Measurements from ENCODE around the gene SUSD1. TPM values are rescaled to one million over a fixed set of nuclear protein-coding genes. Genes with fewer than 3 reads are reported as not detected.
"Not testable (repeated sequence)": the region's sequence is repeated elsewhere in the genome, so short reads cannot be mapped to it uniquely, and the experiment has no call there.

The SUSD1 gene
- polyA plus RNA-seq, 4 donors, result 15.3 to 40.7 (median 33.5) TPM

DNA sequence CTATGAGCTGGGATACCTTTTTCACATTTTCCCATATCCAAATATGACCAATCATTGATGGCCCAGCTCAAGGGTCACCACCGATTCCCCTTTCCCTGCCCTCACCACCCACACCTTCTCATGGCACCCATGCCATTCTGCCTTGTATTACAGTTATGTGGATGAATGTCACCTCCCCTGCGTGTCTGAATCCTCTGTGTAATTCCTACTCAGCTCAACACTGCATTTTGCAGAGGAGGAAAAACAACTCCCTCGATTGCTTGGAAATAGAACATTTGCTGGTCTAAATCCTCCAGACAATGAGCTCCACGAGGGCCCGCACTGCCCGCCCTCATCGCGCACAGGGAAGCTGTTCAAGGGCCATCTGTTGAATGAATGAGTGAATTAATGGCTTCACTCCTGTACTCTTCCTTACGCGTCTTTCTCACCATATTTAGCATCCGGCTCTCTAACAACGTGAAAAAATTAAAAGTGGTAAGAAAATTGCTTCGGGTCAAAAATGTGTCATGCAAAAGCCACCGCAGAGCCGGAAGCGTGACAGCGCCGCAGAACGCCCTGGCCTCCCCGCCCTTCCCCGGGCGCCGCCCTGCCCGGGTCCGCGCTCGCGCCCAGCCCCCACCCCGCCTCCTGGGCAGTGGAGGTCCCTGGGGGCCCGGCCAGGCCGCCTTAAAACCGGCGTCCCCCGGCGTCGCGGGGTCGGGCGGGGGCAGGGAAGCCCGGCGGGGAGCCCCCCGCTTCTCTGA lies 704 bp downstream of the SUSD1 start:
- DNase-seq (ENCODE audit: low read depth in 4 of 4, low spot score in 3 of 4), result no peak

DNA sequence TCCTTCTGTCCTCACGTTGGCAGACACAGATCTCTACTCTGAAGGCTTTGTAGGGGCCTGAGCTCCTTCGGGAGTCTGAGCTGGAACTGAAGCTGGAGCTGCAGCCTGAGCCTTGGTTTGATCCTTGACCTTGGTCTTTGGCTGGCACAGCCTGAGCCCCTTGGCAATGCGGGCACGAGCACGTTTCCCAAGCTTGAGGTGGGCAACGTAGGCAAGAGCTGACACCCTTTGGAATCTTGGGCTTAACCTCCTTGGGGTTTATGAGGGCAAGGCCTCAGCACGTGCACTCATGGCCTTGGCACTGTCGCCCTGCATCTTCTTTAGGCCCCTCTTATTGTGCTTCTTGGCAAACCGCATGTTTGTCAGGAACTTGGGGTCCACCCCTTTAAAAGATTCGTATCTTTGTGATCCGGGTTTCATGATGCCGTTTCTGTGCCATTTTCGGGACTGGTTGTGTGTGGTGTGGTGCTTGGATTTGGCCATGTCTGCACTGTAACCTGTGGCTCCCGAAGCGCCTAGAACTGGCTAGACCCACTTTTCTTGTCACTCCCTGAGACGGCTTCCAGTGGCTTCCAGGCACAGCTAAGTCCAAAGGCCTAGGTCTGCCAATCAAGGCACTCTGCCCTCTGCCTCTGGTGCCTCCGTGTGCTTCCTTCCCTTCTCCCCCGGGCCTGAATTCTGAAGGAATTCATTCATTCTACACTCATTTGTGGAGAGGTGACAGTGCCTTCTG lies 1.4 kb downstream of the SUSD1 start:
- no peak for DNase-seq (ENCODE audit: low read depth in 4 of 4, low spot score in 3 of 4)

DNA sequence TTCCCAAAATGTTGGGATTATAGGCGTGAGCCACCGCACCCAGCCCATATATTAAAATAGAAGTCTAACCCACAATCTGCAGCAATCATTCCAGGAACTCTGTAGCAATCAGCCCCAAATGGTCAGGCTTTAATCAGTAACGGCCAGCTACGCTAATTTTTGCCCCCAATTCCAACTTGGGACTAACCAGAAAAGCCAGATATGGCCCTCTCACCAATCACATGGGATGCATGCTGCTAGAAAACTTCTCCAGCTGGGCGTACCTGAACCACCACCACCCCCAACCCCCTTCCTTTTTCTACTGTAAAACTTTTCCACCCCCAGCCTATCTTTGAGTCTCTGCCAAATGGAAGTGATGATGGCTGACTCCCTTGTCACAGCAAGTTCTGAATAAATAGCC lies 4.1 kb downstream of the SUSD1 start:
- DNase-seq (ENCODE audit: low read depth in 4 of 4, low spot score in 3 of 4), result no peak

DNA sequence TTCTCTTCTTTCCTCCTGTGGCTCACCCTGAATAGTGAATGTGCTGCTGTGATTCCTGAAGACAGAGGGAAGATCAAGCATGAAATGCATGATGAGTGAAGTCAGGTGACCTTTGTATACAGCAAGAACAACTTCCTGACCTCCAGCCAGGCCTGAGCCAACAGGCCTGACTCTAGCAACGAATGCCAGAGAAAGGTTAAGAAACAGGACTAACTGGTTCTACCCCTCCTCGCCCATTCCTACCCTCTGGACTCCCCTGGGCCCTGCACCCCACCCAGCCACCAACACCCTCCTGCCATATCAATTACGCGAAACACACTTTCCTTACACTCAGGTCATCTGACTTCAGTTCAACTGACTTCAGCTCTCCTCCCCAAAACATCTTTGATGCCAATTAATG lies 4.9 kb downstream of the SUSD1 start:
- no peak for DNase-seq (ENCODE audit: low read depth in 4 of 4, low spot score in 3 of 4)

DNA sequence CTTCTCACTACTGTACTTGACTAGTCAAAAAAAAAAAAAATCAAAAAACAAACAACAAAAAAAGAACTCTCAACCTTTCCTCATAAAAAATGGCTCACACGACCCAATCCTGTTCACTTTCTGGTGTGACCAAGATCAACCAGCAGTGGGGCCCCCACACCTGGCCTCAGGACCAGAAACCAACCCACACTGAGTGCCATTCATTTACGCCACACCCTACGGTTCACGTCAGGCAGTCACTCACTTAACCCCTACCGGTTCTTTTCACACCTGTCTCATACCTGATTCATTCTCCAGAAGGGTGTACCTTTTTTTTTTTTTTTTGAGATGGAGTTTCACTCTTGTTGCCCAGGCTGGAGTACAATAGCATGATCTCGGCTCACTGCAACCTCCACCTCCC lies 5.7 kb downstream of the SUSD1 start:
- no peak for DNase-seq (ENCODE audit: low read depth in 4 of 4, low spot score in 3 of 4)

DNA sequence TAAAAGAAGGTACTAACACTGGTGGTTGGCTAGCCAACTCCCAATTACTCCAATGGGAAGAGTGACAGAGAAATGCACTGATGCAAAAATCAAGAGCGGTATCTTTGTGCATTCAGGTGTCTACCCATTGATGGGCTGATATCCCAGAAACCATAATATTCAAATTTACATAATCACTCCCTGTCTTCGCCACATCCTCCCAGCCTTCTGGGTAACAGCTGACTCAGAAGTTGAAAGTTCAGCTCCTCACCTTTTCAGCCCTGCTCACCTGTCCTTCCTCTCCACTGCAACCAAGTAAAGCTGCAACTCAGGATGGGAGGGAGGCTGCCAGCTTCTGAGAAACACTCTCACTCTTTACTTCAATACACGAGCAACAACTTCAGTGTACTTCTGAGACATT lies 6.9 kb downstream of the SUSD1 start:
- DNase-seq (ENCODE audit: low read depth in 4 of 4, low spot score in 3 of 4), result no peak

DNA sequence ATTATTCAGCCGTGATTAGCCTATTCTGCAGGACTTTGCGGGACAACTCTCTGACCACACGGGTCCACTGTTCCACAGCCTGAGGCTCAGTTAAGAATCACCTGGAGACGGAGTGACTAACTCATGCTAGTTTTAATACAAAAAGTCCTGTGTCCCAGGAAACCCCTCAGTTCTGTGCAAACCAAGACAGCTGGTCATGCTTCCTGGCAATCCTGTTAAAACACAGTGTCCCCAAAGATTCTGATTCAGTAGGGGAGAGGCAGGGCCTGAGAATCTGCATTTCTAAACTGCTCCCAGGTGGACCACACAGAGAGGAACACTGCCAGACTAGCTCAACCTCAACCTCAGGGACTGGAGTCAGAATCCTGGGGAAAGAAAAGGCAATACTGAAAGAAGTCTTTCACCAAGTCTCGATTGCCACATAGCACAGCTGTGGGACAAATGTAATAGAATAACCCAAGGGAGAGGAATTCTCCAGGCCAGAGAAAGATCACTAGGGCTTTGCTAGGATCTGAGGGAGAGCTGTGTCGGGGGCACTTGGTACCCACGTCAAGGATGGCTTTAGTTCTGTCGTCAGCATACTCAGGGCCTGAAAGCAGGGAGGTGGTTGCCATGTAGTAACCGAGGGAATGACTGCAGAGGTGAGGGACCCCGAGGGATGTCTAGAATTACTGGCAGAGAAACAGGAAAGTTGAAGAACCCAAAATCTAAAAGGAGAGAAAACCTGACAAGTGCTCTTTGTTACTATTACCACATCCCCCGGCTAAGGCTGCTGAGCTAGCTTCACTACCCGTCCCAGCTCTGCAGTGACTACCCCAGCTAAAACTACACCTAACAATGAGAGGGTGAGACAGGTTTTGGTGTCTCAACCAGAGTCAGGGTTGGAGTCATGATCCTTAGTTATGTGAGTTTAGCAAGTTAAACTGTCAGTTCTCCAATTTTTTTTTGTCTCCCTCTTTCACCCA lies 8.6 kb downstream of the SUSD1 start:
- no peak for DNase-seq (ENCODE audit: low read depth in 4 of 4, low spot score in 3 of 4)

DNA sequence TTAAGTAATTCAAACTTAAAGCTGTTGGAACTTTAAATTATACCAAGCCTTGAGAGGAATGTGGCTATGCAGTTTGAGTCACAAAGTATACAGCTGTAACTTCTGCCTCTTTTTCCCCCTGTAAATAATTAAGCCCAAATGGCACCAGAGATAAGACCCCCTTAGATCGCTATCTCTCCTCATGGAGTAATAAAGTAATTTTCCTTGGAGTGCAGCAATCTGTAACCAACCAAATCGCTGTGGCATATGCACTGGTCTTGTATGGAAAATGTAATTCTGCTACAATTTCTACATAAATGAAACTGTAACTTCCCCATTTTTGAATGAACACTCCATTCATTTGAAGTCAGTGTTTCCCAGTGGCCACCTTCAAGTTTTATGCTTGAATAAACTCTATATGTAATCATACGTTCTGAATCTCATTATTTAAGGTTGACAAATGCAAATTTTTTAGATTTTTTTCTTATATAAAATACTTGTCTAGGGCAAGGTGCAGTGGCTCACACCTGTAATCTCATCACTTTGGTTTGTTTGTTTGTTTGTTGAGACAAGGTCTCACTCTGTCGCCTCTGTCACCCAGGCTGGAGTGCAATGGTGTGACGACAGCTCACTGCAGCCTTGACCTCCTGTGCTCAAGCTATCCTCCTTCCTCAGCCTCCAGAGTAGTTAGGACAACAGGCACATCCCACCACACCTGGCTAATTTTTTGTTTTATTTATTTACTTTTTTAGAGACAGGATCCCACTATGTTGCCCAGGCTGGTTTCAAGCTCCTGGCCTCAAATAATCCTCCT lies 12.3 kb downstream of the SUSD1 start:
- no peak for DNase-seq (ENCODE audit: low read depth in 4 of 4, low spot score in 3 of 4)

DNA sequence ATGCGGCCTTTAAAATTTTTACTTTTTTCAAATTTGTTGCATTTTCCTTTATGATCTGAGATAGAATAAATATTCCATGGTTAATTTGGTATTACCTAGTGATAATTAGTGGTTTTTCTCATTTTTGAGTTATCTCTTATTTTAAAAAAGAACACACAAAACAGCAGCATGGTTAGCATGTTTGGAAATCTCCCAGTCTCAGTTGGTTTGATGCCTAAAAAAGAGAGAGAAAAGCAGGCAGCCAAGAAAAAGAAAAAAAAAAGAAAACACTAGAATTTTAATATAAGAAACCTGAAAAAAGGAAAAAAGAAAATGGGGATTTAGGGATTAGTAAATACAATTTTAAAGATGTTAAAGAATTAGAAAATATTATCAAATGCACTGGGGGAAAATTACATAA lies 15.3 kb downstream of the SUSD1 start:
- no peak for DNase-seq (ENCODE audit: low read depth in 4 of 4, low spot score in 3 of 4)

DNA sequence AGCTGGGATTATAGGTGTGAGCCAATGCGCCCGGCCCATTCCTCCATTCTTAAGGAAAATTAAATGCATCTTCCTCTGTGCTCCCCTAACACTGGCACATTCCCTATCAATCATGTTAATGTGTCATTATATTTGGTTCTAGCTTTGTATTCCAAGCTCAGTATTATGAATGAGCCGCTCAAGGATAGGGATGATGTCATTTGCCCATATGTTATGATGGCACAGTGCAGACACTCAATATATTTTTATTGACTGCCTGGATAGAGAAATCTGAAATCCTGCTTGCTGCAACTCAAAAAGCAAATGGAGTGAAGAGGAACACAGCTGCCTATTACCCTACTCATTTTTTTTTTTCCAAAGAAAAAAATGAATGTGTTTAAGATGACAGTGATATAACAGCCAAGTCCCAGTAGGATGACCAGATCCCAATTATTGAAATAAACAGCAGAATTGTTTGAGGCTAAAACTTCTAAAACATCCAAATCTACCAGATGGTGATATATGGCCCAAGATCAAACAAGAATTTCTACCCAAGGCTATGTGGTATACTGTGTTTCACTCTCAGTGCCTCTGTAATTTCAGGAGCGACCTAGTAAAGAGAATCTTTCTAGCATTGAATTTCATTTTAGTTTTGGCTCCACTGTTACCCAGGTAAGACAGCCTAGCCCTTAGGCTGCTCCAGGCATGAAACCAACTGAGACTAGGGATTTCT lies 16.3 kb downstream of the SUSD1 start:
- no peak for DNase-seq (ENCODE audit: low read depth in 4 of 4, low spot score in 3 of 4)

DNA sequence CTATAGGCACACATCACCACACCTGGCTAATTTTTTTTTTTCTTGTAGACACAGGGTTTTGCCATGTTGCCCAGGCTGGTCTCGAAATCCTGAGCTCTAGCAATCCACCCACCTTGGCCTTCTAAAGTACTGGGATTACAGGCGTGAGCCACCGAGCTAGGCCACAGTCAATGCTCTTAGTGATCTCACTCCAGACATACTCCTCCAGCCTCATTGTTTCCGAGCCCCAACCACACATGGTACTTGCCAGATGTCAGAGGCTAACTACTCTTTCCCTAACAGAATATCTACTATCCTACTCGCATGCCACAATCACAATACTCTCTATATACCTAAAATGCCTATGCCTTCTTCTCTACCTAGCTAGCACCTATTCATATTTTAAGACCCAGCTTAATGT lies 17.1 kb downstream of the SUSD1 start:
- no peak for DNase-seq (ENCODE audit: low read depth in 4 of 4, low spot score in 3 of 4)

DNA sequence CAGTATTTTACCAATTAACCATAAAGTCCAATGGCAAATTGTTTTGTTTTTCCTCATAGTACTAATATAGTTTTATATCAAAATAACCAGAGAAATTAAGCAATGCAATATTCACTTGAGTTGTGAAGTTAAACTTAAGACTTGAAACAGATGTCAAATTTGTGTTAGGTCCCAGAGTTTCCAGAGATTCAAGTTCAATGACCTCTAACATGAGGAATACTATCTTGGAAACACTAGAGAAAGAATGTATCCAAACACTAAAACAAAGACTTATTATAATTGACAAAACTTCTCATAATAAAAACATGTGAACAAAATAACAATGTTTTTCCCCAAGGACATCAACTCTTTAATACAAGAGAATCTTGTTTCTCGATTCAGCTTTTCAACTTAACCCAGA lies 18.0 kb downstream of the SUSD1 start:
- DNase-seq (ENCODE audit: low read depth in 4 of 4, low spot score in 3 of 4), result no peak

DNA sequence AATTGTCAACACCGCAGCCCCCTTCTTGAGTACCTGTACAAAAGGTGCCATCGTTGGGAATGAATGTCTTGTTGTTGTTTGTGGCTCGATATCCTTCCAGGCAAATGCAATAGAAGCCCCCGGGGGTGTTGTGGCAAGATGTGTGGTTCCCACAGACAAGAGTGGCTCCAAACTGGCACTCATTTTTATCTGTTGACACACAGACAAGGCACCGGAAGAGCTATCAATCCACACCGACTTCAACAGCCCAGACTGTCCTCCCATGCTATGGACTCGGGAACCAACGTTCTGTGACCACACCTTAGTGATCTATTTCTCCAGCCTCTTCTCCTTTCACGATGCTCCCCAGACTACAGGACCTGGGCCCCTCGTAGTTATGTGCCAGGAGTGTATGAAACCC lies 25.9 kb downstream of the SUSD1 start:
- no peak for DNase-seq (ENCODE audit: low read depth in 4 of 4, low spot score in 3 of 4)

DNA sequence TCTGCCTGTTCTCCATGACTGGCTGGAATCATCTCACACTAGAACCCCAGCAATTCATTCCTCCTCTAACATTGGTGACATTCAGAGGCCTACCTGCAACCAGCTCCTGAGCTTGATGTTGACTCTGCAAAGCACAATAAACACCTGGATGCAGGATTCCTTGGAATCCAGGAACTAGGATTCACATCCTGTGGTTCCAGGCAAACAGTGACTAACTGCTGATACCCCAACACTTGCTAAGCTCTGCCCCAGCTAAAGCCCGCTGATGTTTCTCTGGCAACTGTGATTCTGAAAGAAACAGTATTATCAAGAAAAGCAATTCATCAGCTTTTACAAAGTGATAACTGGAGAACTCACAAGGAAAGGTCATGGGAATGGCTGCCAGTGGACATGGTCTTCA lies 29.2 kb downstream of the SUSD1 start:
- no peak for DNase-seq (ENCODE audit: low read depth in 4 of 4, low spot score in 3 of 4)

DNA sequence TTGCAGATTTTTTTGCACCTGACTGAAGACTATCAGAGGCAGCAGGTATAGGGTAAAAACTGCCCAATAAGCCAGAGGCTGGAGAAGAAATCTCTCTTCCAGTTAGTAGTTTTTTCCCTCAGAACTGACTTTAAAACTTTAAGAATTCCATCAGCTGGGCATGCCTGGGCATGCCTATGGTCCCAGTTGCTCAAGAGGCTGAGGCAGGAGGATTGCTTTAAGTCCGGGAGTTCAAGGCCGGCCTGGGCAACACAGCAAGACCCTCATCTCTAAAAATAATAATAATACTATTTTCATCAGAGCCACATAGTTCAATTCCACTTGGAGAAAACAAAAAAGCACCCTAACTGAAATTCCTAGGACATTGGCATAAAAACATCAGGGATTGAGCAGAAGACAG lies 30.3 kb downstream of the SUSD1 start:
- no peak for DNase-seq (ENCODE audit: low read depth in 4 of 4, low spot score in 3 of 4)

DNA sequence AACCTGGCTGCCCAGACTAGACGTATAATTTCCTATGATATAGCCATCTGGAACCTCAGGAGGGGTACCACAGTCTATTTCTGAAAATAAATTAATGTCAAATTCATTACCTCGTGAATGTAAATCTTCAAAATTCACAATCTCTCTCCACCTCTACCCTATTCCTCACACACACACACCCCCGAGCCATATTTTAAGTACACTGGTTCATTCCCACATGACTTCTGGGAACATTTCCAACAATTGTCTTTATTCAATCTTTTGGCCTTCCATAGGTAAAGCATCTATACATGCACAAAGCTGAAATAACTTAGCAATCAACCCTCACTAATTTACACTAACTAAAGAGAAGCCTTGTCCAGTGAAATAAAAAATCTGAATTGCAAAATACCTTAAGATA lies 32.7 kb downstream of the SUSD1 start:
- DNase-seq (ENCODE audit: low read depth in 4 of 4, low spot score in 3 of 4), result no peak

DNA sequence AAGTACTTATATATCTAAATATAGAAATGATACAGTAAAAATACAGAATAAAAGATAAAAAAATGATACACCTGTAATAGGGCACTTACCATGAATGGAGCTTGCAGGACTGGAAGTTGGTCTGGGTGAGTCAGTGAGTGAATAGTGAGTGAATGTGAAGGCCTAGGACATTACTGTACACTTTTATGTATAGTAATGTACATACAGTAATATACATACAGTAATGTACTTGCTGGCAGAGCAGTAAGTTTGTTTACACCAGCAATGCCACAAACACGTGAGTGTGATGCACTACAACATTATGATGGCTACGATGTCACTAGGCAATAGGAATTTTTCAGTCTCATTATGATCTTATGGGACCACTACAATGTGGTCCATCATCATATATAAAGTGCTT lies 34.2 kb downstream of the SUSD1 start:
- no peak for DNase-seq (ENCODE audit: low read depth in 4 of 4, low spot score in 3 of 4)

DNA sequence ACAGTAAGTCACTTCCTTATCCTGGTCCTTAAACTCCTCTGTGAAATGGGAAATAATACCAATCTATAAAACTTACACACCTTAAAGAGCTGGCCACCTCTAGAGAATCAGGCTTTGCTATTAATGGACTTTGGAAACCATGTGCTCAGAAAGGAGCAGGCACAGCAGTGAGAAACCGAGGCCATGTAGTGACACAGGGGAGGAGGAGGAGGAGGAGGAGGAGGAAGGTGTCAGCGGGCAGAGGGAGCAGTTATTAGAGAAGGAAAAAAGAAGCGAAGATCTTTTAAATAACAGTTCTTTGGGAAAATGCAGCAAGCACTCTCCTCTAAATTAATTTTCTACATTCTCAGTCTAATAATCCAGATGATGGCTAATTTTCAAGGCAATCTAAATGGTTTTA lies 38.0 kb downstream of the SUSD1 start:
- DNase-seq (ENCODE audit: low read depth in 4 of 4, low spot score in 3 of 4), result no peak

DNA sequence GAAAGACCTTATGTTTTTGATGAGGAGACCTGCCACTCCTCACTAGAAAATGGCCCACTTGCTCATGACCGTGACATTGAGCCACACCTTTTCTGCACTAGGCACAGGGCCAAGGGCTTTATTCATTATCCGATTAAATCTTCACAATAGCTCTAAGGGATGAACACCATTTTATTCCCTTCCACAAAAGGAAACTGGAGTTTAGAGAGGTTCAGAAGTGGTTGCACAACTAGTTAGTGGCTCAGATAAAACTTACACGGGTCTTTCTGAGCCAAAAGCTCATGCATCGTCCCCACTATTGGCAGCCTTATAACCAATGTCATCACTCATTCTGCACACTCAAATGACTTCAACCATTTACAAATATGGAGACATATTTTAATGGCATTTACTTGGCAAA lies 39.4 kb downstream of the SUSD1 start:
- DNase-seq (ENCODE audit: low read depth in 4 of 4, low spot score in 3 of 4), result no peak

DNA sequence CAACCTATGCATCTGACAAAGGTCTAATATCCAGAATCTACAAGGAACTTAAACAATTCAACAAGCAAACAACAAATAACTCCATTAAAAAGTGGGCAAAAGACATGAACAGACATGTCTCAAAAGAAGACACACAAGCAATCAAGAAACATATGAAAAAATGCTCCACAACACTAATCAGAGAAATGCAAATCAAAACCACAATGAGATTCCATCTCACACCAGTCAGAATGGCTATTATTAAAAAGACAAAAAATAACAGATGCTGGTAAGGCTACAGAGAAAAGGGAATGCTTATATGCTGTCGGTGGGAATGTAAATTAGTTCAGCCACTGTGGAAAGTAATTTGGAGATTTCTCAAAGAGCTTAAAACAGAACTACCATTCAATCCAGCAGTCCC lies 41.3 kb downstream of the SUSD1 start:
- not testable (repeated sequence) for DNase-seq (ENCODE audit: low read depth in 4 of 4, low spot score in 3 of 4)

Data from left renal pelvis (tissue), 4 donors.